ENCODE data around the gene ECM2. TPM values are rescaled to one million over a fixed set of nuclear protein-coding genes. Genes with fewer than 3 reads are reported as not detected.

The ECM2 gene
- total RNA-seq, 2 experiments from 2014 or later = not detected

DNA sequence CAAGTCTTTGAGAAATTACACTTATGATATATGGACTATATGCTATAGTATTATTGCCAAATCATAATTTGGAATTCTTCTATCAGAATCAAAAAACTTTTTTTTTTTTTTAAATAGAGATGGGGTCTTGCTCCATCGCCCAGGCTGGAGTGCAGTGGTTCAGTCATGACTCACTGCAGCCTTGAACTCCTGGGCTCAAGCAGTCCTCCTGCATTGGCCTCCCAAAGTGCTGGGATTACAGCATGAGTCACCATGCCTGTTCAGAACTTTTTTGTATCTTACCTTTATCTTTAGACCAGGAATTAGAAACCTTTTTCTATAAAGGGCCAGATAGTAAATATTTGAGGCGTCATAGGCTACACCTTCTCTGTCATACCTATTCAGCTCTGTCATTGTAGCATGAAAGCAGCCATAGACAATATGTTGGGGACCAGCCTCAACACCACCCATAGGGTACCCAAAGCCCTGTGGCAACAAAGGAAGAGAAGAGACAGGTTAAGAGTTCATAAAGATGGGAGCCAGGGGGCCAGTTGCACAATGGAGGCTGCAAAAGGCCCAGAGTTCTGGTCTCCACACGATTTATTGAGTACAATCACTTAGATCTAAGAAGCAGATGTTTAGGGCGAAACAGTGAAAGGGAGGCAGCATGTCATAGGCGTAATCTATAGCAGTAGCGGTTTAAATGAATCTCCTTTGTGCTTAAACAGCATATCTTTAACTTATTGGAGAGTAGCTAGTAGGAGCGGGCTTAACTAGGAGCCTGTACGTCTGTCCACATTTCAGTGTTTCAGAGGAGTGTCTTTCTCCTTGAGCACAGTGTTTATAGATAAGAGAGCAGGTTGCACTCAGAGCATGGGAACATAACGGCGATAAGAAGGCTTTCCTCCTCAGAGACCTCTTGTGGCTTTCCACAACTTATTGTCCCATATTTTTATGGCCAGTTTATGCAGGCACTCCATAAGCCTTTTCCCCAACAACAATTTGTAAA, 12.5 kb downstream of the ECM2 start:
- no peak for DNase-seq
- POLR2A ChIA-PET = interaction anchor here (0.6 kb wide), 1 partner anchor 13 kb away, joined by 3 read pairs; the partner anchor contains the start of gene ECM2
- no peak overlapping the region for H3K4me3 Mint-ChIP-seq
- H3K9me3 Mint-ChIP-seq = no peaks in the 10 kb centered on the region
- no peaks in the 10 kb centered on the region for H3K4me1 Mint-ChIP-seq
- CTCF ChIA-PET = no interaction called here
- H3K27me3 Mint-ChIP-seq = no peaks in the 10 kb centered on the region
- no peak overlapping the region for H3K27ac Mint-ChIP-seq
- no peaks in the 10 kb centered on the region for H3K36me3 Mint-ChIP-seq (ENCODE audit: low read depth)

DNA sequence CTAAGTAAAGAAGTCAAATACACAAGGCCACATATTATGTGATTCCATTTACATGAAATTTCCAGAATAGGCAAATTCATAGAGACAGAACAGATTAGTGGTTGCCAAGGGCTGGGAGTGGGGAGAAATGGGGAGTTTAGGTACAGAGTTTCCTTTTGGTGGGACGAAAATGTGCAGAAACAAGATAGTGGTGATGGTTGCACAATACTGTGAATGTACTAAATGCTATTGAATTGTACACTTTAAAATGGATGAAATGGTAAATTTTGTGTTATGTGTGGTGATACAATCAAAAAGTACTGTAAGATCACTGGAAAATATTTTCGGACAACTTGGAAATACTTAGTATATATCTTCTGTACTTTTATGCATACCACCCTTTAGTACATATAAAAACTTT, 15.0 kb downstream of the ECM2 start:
- Mint-ChIP-seq H3K4me1 (no peaks in the 10 kb centered on the region), H3K36me3 (ENCODE audit: low read depth) (no peaks in the 10 kb centered on the region), H3K9me3 (no peaks in the 10 kb centered on the region), H3K4me3 (no peak overlapping the region), H3K27me3 (no peaks in the 10 kb centered on the region), H3K27ac (no peak overlapping the region)
- ChIA-PET CTCF (no interaction called here), POLR2A (no interaction called here)
- DNase-seq = no peak

DNA sequence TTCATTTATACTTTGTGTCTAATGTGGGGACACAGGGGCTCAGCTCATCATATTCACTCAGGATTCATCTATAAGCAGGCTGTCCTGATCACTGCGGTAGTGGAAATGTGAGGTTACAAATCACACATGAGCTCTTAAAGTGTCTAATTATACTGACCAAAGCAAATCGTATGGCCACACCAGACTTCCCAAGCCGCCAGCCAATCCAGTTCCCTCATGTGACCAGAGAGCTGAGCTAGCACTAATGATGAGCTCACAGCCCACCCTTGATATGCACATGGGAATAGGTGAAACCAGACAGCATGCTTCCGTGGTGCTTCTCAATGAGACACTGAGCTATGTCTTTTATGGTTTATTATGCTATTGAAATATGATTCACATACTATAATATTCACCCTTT, 17.6 kb downstream of the ECM2 start:
- no peak overlapping the region for H3K27ac Mint-ChIP-seq
- ChIA-PET POLR2A (no interaction called here), CTCF (interaction anchor here (1.6 kb wide), 1 partner anchor 9 kb away, joined by 3 read pairs; no protein-coding TSS in a partner anchor)
- H3K4me1 Mint-ChIP-seq = no peaks in the 10 kb centered on the region
- H3K27me3 Mint-ChIP-seq = no peaks in the 10 kb centered on the region
- no peaks in the 10 kb centered on the region for H3K9me3 Mint-ChIP-seq
- no peaks in the 10 kb centered on the region for H3K36me3 Mint-ChIP-seq (ENCODE audit: low read depth)
- no peak for DNase-seq
- no peak overlapping the region for H3K4me3 Mint-ChIP-seq

DNA sequence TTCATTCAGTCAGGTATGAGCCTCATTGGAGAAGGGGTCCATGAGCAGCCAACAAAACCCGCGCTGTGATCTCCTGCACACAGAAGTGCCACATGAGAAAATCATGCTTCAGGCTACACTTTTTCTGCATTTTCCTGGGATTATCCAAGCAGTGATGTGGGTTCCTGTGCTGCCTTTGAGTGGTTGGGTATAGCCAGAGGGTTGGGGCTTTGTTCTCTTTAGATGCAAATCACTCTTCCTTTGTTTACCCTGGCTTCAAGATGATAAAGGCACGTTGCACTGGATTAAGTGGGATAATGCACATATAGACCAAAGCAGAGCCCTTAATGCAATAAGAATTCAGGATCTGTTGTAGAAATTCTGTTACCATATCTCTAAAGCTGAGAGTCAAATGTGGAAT, 18.7 kb downstream of the ECM2 start:
- Mint-ChIP-seq H3K27me3 (no peaks in the 10 kb centered on the region), H3K4me3 (no peak overlapping the region), H3K36me3 (ENCODE audit: low read depth) (no peaks in the 10 kb centered on the region), H3K9me3 (no peaks in the 10 kb centered on the region), H3K27ac (no peak overlapping the region), H3K4me1 (no peaks in the 10 kb centered on the region)
- ChIA-PET CTCF (interaction anchor here (0.7 to 0.8 kb wide), 2 partner anchors 30 to 71 kb away, joined by 3 to 5 read pairs; no protein-coding TSS in a partner anchor), POLR2A (no interaction called here)
- no peak for DNase-seq

DNA sequence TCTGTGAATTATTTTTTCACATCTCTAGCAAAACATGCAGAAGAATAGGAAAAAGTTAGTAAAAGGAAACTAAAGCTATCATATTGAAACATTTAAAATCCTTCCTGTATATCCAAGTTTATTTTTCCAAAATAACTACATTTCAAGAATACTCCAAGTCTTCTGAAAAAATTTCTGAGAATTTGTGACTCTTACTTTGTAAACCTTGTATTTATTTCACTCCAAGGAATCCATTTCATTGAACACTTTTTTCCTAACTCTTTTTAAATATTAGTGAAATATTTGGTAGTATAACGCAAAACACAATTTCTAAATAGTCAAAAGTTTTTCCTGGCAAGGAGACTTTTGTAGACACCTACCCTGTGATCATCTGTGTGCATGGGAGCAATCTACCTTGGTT, 19.3 kb downstream of the ECM2 start:
- DNase-seq = no peak
- Mint-ChIP-seq H3K36me3 (ENCODE audit: low read depth) (no peaks in the 10 kb centered on the region), H3K27ac (no peak overlapping the region), H3K27me3 (no peaks in the 10 kb centered on the region), H3K9me3 (no peaks in the 10 kb centered on the region), H3K4me3 (no peak overlapping the region), H3K4me1 (no peaks in the 10 kb centered on the region)
- CTCF ChIA-PET = no interaction called here
- POLR2A ChIA-PET = no interaction called here

DNA sequence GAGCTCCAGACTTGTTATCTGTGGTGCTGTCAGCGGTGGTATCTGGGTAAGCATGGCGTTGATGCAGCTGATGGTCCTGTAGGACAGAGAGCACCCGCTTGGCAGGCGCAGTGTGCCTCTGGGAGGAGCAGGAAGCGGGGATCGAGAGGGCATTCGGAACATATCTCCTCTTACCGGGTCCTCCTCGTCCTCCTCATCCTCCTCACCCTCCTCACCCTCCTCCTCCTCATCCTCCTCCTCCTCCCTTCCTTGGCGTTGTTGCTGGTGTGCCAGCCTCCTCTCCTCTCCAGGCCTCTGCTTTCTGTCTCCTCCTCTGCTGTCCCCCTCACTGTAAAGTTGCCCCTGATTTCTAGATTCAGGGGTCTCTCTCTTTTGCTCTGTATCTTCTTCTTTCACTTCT, 21.2 kb downstream of the ECM2 start:
- H3K27ac Mint-ChIP-seq = no peak overlapping the region
- H3K36me3 Mint-ChIP-seq (ENCODE audit: low read depth) = no peaks in the 10 kb centered on the region
- H3K4me3 Mint-ChIP-seq = no peak overlapping the region
- DNase-seq = no peak
- H3K4me1 Mint-ChIP-seq = no peaks in the 10 kb centered on the region
- no peaks in the 10 kb centered on the region for H3K27me3 Mint-ChIP-seq
- CTCF ChIA-PET = interaction anchor here (0.7 to 0.8 kb wide), 2 partner anchors 12 to 17 kb away, joined by 3 read pairs; no protein-coding TSS in a partner anchor
- POLR2A ChIA-PET = no interaction called here
- H3K9me3 Mint-ChIP-seq = no peaks in the 10 kb centered on the region

DNA sequence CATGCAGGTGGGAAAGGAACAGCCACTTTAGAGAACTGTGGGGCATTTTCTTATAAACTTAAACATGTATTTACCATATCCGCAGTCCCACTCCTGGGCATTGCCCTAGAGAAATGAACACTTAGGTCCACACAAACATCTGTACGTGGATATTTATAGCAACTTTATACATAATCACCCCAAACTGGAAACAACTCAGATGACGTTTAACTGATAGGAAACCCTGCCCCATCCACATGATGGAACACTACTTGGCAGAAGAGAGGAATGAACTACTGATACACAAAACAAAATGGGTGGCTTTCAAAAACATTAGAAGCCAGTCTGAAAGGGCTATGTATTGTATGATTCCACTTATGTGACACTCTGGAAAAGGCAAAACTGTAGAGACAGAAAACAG, 22.4 kb downstream of the ECM2 start:
- DNase-seq = no peak
- ChIA-PET CTCF (interaction anchor here (0.6 to 0.7 kb wide), 2 partner anchors 591 to 1619 kb away, joined by 3 to 4 read pairs; no protein-coding TSS in a partner anchor), POLR2A (no interaction called here)
- Mint-ChIP-seq H3K36me3 (ENCODE audit: low read depth) (no peaks in the 10 kb centered on the region), H3K27me3 (no peaks in the 10 kb centered on the region), H3K9me3 (no peaks in the 10 kb centered on the region), H3K27ac (no peak overlapping the region), H3K4me3 (no peak overlapping the region), H3K4me1 (no peaks in the 10 kb centered on the region)

DNA sequence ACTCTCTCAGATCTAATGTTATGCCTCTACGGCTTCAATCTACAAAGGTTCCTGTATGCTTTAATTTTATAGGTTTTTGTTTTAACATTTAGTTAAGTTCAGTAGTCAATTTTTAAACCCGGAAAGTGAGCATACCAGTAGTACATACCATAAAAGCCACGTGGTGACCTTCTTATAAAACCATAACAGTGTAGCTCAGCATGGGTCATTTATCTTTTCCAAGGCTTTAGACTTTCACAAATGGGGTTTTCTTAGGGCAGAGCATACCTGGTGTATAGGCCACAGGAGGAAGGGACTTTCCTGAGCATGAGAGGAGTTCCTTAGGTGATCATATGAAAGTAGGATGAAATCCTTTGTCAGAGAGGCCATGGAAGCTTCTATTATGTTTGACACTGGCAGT, 23.2 kb downstream of the ECM2 start:
- POLR2A ChIA-PET = no interaction called here
- Mint-ChIP-seq H3K36me3 (ENCODE audit: low read depth) (no peaks in the 10 kb centered on the region), H3K27me3 (no peaks in the 10 kb centered on the region), H3K27ac (no peak overlapping the region), H3K9me3 (no peaks in the 10 kb centered on the region), H3K4me1 (peaks cover 1% of the 10 kb centered on the region), H3K4me3 (no peak overlapping the region)
- CTCF ChIA-PET = no interaction called here
- no peak for DNase-seq

DNA sequence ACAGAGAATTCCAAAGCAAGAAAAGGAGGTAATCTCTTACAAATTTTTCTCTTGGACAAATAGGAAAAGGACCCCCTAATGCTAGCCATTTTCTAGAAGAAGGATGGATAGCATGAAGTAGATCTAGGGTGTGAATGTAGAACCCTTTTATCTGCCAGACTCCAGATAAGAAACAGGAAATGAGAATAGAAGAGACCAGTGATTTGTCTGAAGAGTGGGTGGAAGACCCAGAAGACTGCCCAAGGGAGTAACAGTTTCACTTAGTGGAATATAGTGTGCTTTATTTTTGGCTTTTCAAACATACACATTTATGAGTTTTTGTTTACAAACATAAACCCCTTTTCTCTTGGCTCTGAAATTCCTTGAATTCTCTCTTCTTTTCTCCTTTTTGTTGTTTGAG, 25.0 kb downstream of the ECM2 start:
- no peaks in the 10 kb centered on the region for H3K9me3 Mint-ChIP-seq
- H3K27ac Mint-ChIP-seq = no peak overlapping the region
- H3K27me3 Mint-ChIP-seq = no peaks in the 10 kb centered on the region
- POLR2A ChIA-PET = no interaction called here
- no peaks in the 10 kb centered on the region for H3K36me3 Mint-ChIP-seq (ENCODE audit: low read depth)
- CTCF ChIA-PET = no interaction called here
- no peak for DNase-seq
- no peak overlapping the region for H3K4me3 Mint-ChIP-seq
- H3K4me1 Mint-ChIP-seq = peaks cover 11% of the 10 kb centered on the region

DNA sequence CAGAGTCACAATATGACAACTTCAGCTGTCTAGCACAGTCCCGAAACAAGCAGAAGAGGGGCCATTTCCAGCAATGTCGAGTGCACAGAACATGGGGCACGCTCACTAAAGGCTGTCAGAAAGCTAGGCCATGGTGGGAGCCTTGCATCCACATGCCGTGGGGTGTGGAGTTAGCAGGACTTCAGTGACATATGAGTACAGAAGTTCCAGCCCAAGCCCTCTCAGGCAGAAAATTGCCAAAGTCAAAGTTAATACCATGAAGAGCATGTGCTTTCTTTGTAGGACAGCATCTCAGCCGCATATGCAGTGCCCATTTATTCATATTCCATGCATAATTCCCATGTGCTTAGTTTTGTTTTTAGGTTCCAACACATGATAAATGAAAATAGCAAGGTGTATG, 26.7 kb downstream of the ECM2 start:
- Mint-ChIP-seq H3K4me3 (no peak overlapping the region), H3K36me3 (ENCODE audit: low read depth) (no peaks in the 10 kb centered on the region), H3K9me3 (no peaks in the 10 kb centered on the region), H3K4me1 (peaks cover 11% of the 10 kb centered on the region), H3K27ac (no peak overlapping the region), H3K27me3 (no peaks in the 10 kb centered on the region)
- DNase-seq = no peak
- ChIA-PET CTCF (interaction anchor here (0.6 to 1.4 kb wide), 2 partner anchors 10 to 1142 kb away, joined by 3 read pairs; no protein-coding TSS in a partner anchor), POLR2A (no interaction called here)

DNA sequence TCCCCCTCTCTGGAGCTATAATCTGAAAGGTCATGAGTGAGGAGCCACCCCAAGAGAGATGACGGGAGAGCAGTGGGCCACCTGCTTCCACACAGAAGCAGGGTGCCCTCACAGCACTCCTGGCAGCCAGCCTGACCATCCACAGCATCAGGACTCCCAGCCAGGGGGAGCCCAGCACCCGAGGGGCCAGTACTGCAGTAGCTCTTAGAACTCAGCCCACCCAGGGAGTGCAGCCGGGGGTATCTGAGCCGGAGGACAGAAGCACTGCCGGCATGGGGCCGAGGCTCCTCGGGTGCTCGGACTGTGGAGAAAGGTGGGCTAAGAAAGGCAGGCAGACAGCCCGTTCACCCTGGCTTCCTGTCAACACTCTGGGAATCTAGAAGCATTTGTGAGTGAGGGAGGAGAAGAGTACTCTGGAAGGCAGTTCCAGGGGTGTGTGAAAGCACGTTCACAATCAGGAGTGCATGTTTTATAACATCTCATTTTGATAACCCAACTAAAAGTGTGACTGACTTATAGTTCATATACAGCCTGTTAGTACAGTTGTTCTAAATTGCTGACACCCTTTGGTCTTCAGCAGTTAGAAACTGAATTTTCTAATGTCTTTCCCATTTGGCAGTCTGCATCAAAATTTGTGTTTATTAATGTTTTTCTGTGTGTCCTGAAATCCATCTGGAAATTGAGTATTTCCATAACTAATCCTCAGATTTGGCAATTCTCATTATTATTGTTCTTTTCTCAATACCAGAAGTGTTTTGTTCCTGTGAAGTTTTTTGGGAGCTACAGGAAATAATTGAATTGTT, 27.6 kb downstream of the ECM2 start:
- Mint-ChIP-seq H3K4me3 (no peak overlapping the region), H3K36me3 (ENCODE audit: low read depth) (no peaks in the 10 kb centered on the region), H3K27ac (no peak overlapping the region), H3K9me3 (no peaks in the 10 kb centered on the region), H3K4me1 (peaks cover 11% of the 10 kb centered on the region), H3K27me3 (no peaks in the 10 kb centered on the region)
- CTCF ChIA-PET = no interaction called here
- POLR2A ChIA-PET = no interaction called here
- DNase-seq = no peak

DNA sequence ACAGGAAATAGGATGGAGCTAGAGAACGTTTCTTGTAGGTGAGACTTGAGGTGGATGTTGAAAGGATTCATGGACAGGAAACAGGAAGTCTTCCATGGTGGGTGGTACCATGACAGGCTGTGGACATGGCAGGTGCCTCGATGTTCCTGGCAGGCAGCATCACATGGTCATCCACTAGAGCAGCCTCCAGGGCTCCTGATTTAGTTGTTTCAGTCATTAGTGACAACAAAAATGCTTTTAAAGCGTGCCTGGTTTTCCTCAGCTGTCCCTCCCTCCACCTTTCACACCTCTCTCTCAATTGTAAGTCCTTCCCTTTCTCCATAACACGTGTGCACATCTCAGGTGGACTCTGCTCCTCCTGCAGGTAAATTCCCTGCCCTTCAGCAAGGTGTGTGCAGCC, 28.3 kb downstream of the ECM2 start:
- POLR2A ChIA-PET = no interaction called here
- Mint-ChIP-seq H3K27me3 (no peaks in the 10 kb centered on the region), H3K4me3 (no peak overlapping the region), H3K36me3 (ENCODE audit: low read depth) (no peaks in the 10 kb centered on the region), H3K4me1 (peaks cover 11% of the 10 kb centered on the region), H3K27ac (no peak overlapping the region), H3K9me3 (no peaks in the 10 kb centered on the region)
- DNase-seq = no peak
- CTCF ChIA-PET = no interaction called here

DNA sequence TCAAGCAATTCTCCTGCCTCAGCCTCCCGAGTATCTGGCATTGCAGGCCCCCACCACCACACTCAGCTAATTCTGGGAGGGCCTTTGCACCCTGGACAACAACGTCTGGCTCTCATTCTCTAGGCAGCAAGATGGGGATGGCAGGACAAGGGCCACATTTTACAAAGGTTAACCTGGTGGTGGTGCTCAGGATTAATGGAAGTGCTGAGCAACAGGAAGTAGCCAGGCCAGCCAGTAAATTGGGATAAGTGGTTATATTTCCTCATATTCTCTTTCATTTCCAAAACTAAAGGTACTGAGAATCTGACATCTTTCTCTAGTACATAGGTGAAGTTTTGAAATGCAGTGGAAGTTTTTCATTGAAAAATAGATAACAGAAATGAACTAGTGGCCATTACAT, 28.8 kb downstream of the ECM2 start:
- H3K9me3 Mint-ChIP-seq = no peaks in the 10 kb centered on the region
- H3K27ac Mint-ChIP-seq = no peak overlapping the region
- peaks cover 11% of the 10 kb centered on the region for H3K4me1 Mint-ChIP-seq

More for the DNA sequence above, 28.8 kb downstream of the ECM2 start:
- ChIA-PET POLR2A (no interaction called here), CTCF (no interaction called here)
- Mint-ChIP-seq H3K4me3 (no peak overlapping the region), H3K36me3 (ENCODE audit: low read depth) (no peaks in the 10 kb centered on the region), H3K27me3 (no peaks in the 10 kb centered on the region)
- no peak for DNase-seq
